Activated CD4-positive, alpha-beta T cell treated with anti-CD3 and anti-CD28 coated beads for 4 hours (primary cell): ENCODE data around the gene ZNF385C.
"Not testable (repeated sequence)": the region's sequence is repeated elsewhere in the genome, so short reads cannot be mapped to it uniquely, and the experiment has no call there.

Experiments
- DNase-seq, 2 donors: peaks; one replicate each; pipeline ENCODE4 v3.0.0-alpha.2; 2020

The ZNF385C gene

GRCh38 chr17:42097691-42098631 lies at the start of gene ZNF385C:
ZNF385C (minus strand) TSS chr17:42098473; CDS start chr17:42063056, 35,417 bp downstream.
- DNase-seq = peak; percentile 46 to 51

GRCh38 chr17:42146911-42147607 lies 48.8 kb upstream of the ZNF385C start:
- no peak for DNase-seq

GRCh38 chr17:42143138-42143537 lies 44.9 kb upstream of the ZNF385C start:
- DNase-seq = not testable (repeated sequence)

GRCh38 chr17:42142371-42142896 lies 44.2 kb upstream of the ZNF385C start:
- no peak for DNase-seq

GRCh38 chr17:42141382-42141781 lies 43.1 kb upstream of the ZNF385C start:
- no peak for DNase-seq

GRCh38 chr17:42140690-42141089 lies 42.4 kb upstream of the ZNF385C start:
- not testable (repeated sequence) for DNase-seq

- DNase-seq = no peak
These were observed 40.6 kb upstream of the ZNF385C start for GRCh38 chr17:42138749-42139492.

- no peak for DNase-seq
These were observed 38.4 kb upstream of the ZNF385C start for GRCh38 chr17:42136654-42137051.

GRCh38 chr17:42135664-42136653 lies 37.7 kb upstream of the ZNF385C start:
- DNase-seq = no peak

GRCh38 chr17:42135151-42135550 lies 36.9 kb upstream of the ZNF385C start:
- no peak for DNase-seq

GRCh38 chr17:42133461-42134041 lies 35.3 kb upstream of the ZNF385C start:
- DNase-seq = peak in 1 of 2 donors; percentile 49

- DNase-seq = no peak
These were observed 34.7 kb upstream of the ZNF385C start for GRCh38 chr17:42132941-42133340.

- DNase-seq = no peak
These were observed 33.7 kb upstream of the ZNF385C start for GRCh38 chr17:42131981-42132432.

GRCh38 chr17:42131232-42131631 lies 33.0 kb upstream of the ZNF385C start:
- DNase-seq = no peak

GRCh38 chr17:42130310-42130936 lies 32.1 kb upstream of the ZNF385C start:
- DNase-seq = no peak

GRCh38 chr17:42129109-42129837 lies 31.0 kb upstream of the ZNF385C start:
- DNase-seq = no peak

- DNase-seq = no peak
These were observed 29.1 kb upstream of the ZNF385C start for GRCh38 chr17:42127414-42127813.

- no peak for DNase-seq
These were observed 28.6 kb upstream of the ZNF385C start for GRCh38 chr17:42126836-42127235.

GRCh38 chr17:42125565-42125964 lies 27.3 kb upstream of the ZNF385C start:
- DNase-seq = no peak

GRCh38 chr17:42124256-42124655 lies 26.0 kb upstream of the ZNF385C start:
- no peak for DNase-seq
